ENCODE data around the gene STX7.

STX7 gene

GRCh38 chr6:132506869-132507808 is 5.8 kb downstream of the STX7 start:
- no peak for DNase-seq

GRCh38 chr6:132506461-132506860 is 6.5 kb downstream of the STX7 start:
- DNase-seq: no peak

- no peak for DNase-seq
Observed at GRCh38 chr6:132505158-132505557, 7.8 kb downstream of the STX7 start.

GRCh38 chr6:132504757-132505156 is 8.2 kb downstream of the STX7 start:
- no peak for DNase-seq

- DNase-seq: no peak
Observed at GRCh38 chr6:132499757-132500156, 13.2 kb downstream of the STX7 start.

- DNase-seq: no peak
Observed at GRCh38 chr6:132498638-132499037, 14.3 kb downstream of the STX7 start.

- no peak for DNase-seq
Observed at GRCh38 chr6:132496519-132497180, 16.3 kb downstream of the STX7 start.

GRCh38 chr6:132495604-132496079 is 17.3 kb downstream of the STX7 start:
- no peak for DNase-seq

- DNase-seq: no peak
Observed at GRCh38 chr6:132494954-132495353, 18.0 kb downstream of the STX7 start.

GRCh38 chr6:132491881-132492280 is 21.0 kb downstream of the STX7 start:
- DNase-seq: no peak

- DNase-seq: peak; percentile 2
Observed at GRCh38 chr6:132491303-132491702, 21.6 kb downstream of the STX7 start.

- no peak for DNase-seq
Observed at GRCh38 chr6:132490478-132491204, 22.3 kb downstream of the STX7 start.

- DNase-seq: no peak
Observed at GRCh38 chr6:132490024-132490423, 22.9 kb downstream of the STX7 start.

GRCh38 chr6:132489376-132489775 is 23.5 kb downstream of the STX7 start:
- no peak for DNase-seq

GRCh38 chr6:132487762-132488161 is 25.2 kb downstream of the STX7 start:
- DNase-seq: no peak

- no peak for DNase-seq
Observed at GRCh38 chr6:132484680-132485018, 28.3 kb downstream of the STX7 start.

GRCh38 chr6:132483779-132484679 is 28.9 kb downstream of the STX7 start:
- peak; percentile 15 for DNase-seq

GRCh38 chr6:132482581-132482980 is 30.3 kb downstream of the STX7 start:
- no peak for DNase-seq

- DNase-seq: no peak
Observed at GRCh38 chr6:132481189-132481588, 31.7 kb downstream of the STX7 start.

GRCh38 chr6:132479131-132479530 is 33.8 kb downstream of the STX7 start:
- DNase-seq: no peak

GRCh38 chr6:132478674-132479073 is 34.2 kb downstream of the STX7 start:
- no peak for DNase-seq

- DNase-seq: no peak
Observed at GRCh38 chr6:132478266-132478665, 34.6 kb downstream of the STX7 start.
